NK-92 (cell line): Measurements from ENCODE around the gene EVA1B.

Source experiments
- DNase-seq: peaks from one replicate; lab custom pipeline; 2025; ENCODE audit not compliant: unreplicated experiment; lab: John Stamatoyannopoulos, UW

Gene EVA1B

GRCh38 chr1:36320767-36321118, 2.7 kb downstream of the EVA1B start:
- DNase-seq, result no peak

DNA sequence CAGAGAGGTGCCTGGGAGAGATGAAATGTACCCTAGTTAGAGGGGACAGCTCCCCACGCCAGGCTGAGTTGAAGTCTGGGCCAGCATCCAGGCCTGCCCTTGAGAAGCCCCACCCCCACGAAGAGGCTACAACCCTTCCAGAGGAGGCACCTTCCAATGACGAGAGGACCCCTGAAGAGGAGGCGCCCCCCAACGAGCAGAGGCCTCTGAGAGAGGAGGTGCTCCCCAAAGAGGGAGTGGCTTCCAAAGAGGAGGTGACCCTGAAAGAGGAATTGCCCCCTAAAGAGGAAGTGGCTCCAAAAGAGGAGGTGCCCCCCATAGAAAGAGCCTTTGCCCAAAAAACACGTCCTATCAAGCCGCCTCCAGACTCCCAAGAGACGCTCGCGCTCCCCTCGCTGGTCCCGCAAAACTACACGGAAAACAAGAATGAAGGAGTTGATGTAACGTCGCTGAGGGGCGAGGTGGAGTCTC, 3.1 kb downstream of the EVA1B start:
- DNase-seq, result no peak

- no peak for DNase-seq
Observed at GRCh38 chr1:36309397-36309796, 14.0 kb downstream of the EVA1B start.

GRCh38 chr1:36307601-36308330, 15.7 kb downstream of the EVA1B start:
- no peak for DNase-seq

GRCh38 chr1:36306902-36307456, 16.5 kb downstream of the EVA1B start:
- peak; percentile 45 for DNase-seq

- DNase-seq, result no peak
Observed at GRCh38 chr1:36306210-36306901, 17.1 kb downstream of the EVA1B start, which contains the start of gene SH3D21. TSS of gene SH3D21 (plus strand) at chr1:36306368. CDS start at chr1:36306421, 53 bp downstream.

DNA sequence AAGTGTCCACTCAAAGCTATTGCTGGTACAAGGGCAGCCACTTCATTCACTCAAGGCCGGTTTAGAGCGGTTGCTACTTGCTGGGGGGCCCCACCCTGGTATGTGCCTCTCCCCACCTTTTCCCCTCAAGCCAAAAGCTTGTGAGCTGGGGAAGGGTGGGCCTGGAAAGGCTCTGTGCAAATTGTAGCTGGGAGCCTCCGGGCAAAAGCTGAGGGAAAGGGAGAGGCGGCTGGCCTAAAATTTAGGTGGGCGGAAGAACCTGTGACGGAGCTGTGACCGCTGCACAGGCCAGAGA, 17.6 kb downstream of the EVA1B start:
- no peak for DNase-seq

DNA sequence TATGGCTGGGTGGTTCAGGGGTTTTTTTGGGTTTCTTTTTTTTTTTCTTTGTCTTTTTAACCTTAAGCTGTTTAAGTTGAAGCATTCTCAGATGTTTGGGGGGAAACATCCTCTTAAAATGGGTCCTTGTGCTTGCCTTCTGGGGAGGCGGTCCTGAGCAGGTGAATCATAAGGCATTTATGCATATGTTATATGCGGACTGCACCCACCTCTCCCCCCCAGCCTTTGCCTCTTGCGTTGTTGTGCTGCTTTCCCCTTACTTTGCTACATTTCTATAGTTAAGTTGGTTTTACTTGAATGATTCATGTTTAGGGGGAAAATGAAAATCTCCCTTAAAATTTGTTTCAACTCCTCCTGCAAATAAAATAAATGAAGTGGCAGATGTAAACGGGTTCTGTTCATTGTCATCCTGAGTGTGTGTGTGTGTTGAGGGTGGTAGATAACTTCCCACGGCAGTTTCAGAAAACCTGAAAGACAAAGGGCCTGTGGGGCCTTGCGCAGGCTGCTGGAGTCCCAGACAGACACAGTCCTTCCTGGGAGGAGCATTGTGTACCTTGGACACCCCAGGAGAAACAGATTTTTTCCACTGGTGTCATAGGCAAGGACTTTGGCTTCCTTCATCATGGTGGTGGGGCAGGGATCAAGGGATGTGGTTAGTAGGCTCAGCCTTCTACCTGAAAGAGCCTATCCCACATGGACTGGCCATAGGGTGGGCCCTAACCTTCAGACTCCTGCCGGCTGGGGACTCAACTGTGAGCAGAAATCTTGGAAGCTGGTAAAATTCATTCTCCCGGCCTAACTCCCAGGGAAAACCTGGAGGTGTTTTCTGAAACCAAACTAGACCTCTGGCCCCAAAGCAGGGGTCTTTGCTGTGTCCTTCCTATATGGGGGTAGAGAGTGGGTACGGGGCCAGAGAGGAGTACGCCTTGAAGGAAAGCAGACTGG, 18.2 kb downstream of the EVA1B start:
- no peak for DNase-seq

GRCh38 chr1:36304521-36304920, 18.9 kb downstream of the EVA1B start:
- no peak for DNase-seq

DNA sequence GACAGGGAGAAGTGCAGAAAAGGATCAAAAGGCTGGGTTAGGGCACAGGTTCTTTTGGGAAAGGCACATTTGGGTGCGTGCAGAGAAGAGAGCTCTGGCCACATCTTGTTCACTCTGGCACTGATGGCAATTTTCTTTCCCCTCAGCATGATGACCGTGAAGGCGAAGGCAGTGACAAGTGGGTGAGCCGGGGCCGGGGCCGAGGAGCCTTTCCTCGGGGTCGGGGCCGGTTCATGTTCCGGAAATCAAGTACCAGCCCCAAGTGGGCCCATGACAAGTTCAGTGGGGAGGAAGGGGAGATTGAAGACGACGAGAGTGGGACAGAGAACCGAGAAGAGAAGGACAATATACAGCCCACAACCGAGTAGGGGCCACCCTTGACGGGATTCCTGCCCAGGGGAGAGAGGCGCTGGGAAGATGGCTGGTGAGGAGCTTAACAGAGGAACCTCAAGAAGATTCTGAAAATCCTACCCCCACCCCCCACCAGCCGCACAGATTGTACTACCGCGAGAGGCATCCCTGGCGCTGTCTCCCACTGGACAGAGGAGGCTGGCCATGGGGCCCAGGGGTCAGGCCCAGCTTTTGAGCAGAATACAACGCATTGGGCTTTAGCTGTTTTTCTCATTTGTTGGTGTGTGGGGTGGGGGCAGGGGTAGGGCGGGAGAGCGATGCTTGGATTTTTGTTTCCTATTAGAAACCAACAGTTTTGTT, 19.6 kb downstream of the EVA1B start:
- DNase-seq, result no peak

DNA sequence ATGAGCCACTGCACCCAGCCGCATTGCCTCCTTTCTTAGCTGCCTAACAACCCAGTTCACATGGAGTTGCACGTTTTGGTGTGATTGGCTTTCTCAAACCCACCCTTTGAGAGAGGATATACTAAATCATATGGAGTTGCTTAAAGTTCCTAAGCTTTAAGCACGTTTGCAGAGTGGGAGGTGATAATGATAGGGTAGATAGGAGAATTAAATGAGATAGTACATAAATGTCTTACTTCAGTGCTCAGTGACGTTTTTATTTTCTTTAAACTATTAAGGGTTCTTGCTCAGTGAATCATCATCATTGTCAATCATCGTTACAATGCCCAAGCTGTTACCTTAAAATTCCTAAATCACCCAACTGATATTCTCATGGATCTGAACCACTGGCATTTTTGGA, 20.2 kb downstream of the EVA1B start:
- no peak for DNase-seq

GRCh38 chr1:36301220-36301619, 22.2 kb downstream of the EVA1B start:
- DNase-seq, result no peak

DNA sequence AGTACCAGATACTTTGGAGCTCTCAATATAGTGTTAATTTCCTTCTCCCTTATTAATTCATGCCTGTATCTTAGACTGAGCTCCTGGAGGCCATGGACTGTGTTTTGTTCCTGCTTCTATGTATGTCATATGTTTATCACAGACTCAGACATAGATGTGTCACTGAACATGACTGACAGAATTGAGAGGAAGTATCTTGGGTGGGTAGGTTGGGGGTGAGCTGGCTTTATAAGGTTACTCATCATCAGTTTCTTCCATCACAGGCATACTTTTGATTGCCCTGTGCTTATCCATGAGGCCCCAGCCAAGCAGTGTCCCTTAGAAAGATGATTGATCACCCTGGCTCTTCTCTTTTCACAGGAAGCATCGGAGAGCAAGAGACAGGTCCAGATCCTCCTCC, 22.9 kb downstream of the EVA1B start:
- no peak for DNase-seq

DNA sequence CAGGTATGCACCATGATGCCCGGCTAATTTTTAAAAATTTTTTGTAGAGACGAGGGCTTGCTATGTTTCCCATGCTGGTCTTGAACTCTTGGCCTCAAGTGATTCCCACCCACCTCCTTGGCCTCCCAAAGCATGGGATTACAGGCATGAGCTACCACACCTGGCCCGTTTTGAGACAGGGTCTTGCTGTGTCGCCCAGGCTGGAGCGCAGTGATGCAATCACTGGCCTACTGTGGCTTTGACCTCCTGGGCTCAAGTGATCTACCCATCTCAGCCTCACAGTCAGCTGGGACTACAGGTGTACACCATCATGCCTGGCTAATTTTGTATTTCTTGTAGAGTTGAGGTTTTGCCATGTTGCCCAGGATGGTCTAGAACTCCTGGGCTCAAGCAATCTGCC, 24.8 kb downstream of the EVA1B start:
- DNase-seq, result no peak

DNA sequence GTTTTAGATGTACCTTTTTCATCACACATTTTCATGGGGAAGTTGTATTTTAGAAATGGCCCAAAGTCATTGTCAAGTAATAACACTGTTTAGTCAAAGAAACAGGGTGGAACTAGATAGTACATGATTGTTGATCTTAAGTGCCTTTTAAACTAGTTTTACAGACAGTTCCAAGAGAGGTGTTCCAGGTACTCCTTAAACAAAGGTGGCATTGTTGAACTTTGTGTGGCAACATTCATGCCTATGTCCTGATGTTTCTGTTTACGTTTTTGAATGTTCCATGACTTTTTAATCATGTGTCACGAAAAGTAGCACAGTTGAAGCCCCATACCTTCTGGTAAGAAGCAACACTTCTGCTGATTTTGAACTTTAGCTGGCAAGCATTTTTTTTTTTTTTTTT, 26.4 kb downstream of the EVA1B start:
- DNase-seq, result no peak

GRCh38 chr1:36295390-36295789, 28.1 kb downstream of the EVA1B start:
- DNase-seq, result no peak

DNA sequence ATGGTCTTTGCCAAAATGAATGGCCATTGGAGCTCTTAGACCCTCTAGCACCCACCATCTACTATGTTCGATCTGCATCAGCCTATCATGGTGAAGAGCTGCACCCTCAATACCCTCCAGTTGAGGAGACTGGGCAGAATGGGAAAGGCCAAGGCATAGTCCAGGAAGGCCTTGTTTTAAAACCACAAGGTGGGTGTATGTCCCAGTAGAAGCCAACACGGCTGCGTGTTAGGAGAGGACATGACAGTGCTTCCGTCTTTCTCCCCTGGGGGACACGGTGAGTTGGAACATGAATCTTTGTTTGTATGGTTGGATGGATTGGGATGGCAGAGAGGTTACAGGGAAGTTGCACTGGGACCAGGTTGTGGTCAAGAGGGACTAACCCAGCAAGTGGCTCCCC, 35.9 kb downstream of the EVA1B start:
- no peak for DNase-seq

DNA sequence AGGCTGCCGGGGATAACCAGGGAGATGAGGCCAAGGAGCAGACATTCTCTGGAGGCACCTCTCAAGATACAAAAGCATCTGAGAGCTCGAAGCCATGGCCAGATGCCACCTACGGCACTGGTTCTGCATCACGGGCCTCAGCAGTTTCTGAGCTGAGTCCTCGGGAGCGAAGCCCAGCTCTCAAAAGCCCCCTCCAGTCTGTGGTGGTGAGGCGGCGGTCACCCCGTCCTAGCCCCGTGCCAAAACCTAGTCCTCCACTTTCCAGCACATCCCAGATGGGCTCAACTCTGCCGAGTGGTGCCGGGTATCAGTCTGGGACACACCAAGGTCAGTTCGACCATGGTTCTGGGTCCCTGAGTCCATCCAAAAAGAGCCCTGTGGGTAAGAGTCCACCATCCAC, 36.6 kb downstream of the EVA1B start:
- DNase-seq, result no peak

DNA sequence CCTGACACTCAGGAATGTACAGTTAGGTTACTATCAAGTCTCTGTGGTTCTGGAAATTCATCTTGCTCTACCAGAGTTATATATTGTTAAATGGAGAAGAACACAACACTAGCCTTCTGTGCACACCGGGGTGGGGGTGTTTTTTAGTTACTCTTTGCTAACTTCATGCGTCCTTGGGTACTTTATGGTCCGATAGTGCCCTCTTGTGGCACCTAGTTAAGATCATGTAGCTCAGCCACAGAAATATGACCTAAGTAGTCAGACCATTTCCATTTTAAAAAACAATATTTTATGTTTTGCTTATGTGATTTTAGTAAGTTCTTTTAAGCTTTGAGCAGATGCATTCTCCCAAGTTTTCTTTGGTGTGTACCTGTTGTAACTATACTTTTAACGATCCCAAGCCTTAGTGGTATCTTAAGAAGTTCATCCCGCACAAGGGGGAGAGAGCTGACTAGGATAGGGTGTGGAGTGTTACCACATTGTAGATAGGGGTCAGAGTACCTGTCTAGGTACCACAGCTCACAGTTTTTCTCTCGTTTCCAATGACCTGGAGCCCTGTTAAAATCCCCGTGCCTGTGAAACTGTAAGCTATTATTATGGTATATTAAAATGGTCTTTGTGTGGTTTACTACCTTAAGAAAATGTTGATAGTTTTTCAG, 37.9 kb downstream of the EVA1B start:
- DNase-seq, result no peak

GRCh38 chr1:36284517-36284916, 38.9 kb downstream of the EVA1B start:
- DNase-seq, result no peak
